ENCODE results near the gene FGD5.

Gene FGD5

GRCh38 chr3:14858105-14858504 is 39.3 kb downstream of the FGD5 start:
- no peak for DNase-seq

GRCh38 chr3:14859880-14860279 is 41.1 kb downstream of the FGD5 start:
- DNase-seq: no peak

- no peak for DNase-seq
Observed at GRCh38 chr3:14861031-14861430, 42.3 kb downstream of the FGD5 start.

- no peak for DNase-seq
Observed at GRCh38 chr3:14861446-14862302, 42.9 kb downstream of the FGD5 start.

GRCh38 chr3:14862303-14862660 is 43.5 kb downstream of the FGD5 start:
- DNase-seq: no peak

GRCh38 chr3:14862661-14863230 is 44.0 kb downstream of the FGD5 start:
- no peak for DNase-seq

- no peak for DNase-seq
Observed at GRCh38 chr3:14863333-14864100, 44.8 kb downstream of the FGD5 start.

- no peak for DNase-seq
Observed at GRCh38 chr3:14864131-14864530, 45.4 kb downstream of the FGD5 start.

- DNase-seq: no peak
Observed at GRCh38 chr3:14866627-14867026, 47.9 kb downstream of the FGD5 start.

- no peak for DNase-seq
Observed at GRCh38 chr3:14867936-14868570, 49.3 kb downstream of the FGD5 start.

GRCh38 chr3:14869917-14870782 is 51.4 kb downstream of the FGD5 start:
- DNase-seq: no peak

GRCh38 chr3:14870783-14871060 is 52.0 kb downstream of the FGD5 start:
- no peak for DNase-seq

- DNase-seq: no peak
Observed at GRCh38 chr3:14871456-14872200, 52.9 kb downstream of the FGD5 start.

GRCh38 chr3:14872706-14873105 is 53.9 kb downstream of the FGD5 start:
- DNase-seq: no peak

- no peak for DNase-seq
Observed at GRCh38 chr3:14874784-14875183, 56.0 kb downstream of the FGD5 start.

- DNase-seq: no peak
Observed at GRCh38 chr3:14875411-14876175, 56.8 kb downstream of the FGD5 start.

- peak; percentile 61 to 77 for DNase-seq
Observed at GRCh38 chr3:14876921-14877333, 58.2 kb downstream of the FGD5 start.

GRCh38 chr3:14877469-14877868 is 58.7 kb downstream of the FGD5 start:
- DNase-seq: no peak

GRCh38 chr3:14879211-14879874 is 60.6 kb downstream of the FGD5 start:
- peak; percentile 67 to 82 for DNase-seq

GRCh38 chr3:14880447-14881106 is 61.8 kb downstream of the FGD5 start:
- no peak for DNase-seq
